Erythroblast (primary cell): ENCODE measurements around the gene CHMP2A.
A peak's percentile ranks its signal among the peaks of the same experiment; 100 is the strongest.

Experiments
- DNase-seq, 2 experiments: peaks; one replicate each; lab custom pipeline; 2025; lab: John Stamatoyannopoulos, UW
- GATA1 ChIP-seq: IDR thresholded peaks from 2 replicates; pipeline ENCODE4 v1.6.1; 2011; ENCODE audit warnings: low read depth, mild to moderate bottlenecking, control low read depth, low read length, moderate library complexity
- POLR2A ChIP-seq: IDR thresholded peaks from 2 replicates; pipeline ENCODE4 v1.6.1; 2011; ENCODE audit warnings: mild to moderate bottlenecking, low read length

The CHMP2A gene

GRCh38 chr19:58555369-58555885 is 522 bp upstream of the CHMP2A start:
- no peak for TF ChIP-seq POLR2A
- TF ChIP-seq GATA1: no peak
- DNase-seq: no peak

GRCh38 chr19:58553799-58554493 is 959 bp downstream of the CHMP2A start:
- no peak for DNase-seq
- TF ChIP-seq GATA1: no peak
- no peak for TF ChIP-seq POLR2A

- DNase-seq: no peak
- TF ChIP-seq POLR2A: no peak
- TF ChIP-seq GATA1: no peak
These were observed 2.2 kb downstream of the CHMP2A start for GRCh38 chr19:58552655-58553054.

- TF ChIP-seq POLR2A: no peak
- TF ChIP-seq GATA1: no peak
- DNase-seq: no peak
These were observed 3.1 kb downstream of the CHMP2A start for GRCh38 chr19:58551577-58552471.

- no peak for TF ChIP-seq GATA1
- no peak for TF ChIP-seq POLR2A
- DNase-seq: no peak
These were observed 3.8 kb downstream of the CHMP2A start for GRCh38 chr19:58551123-58551497.

GRCh38 chr19:58550362-58551122 is 4.4 kb downstream of the CHMP2A start:
- TF ChIP-seq POLR2A: no peak
- TF ChIP-seq GATA1: no peak
- no peak for DNase-seq

- no peak for DNase-seq
These were observed 5.1 kb downstream of the CHMP2A start for GRCh38 chr19:58549664-58550361.

GRCh38 chr19:58548859-58549663 is 5.8 kb downstream of the CHMP2A start:
- TF ChIP-seq POLR2A: no peak
- TF ChIP-seq GATA1: no peak
- DNase-seq: no peak

More at GRCh38 chr19:58549664-58550361, 5.1 kb downstream of the CHMP2A start:
- TF ChIP-seq POLR2A: no peak
- no peak for TF ChIP-seq GATA1

GRCh38 chr19:58547323-58548312 is 7.3 kb downstream of the CHMP2A start:
- DNase-seq: no peak
- TF ChIP-seq POLR2A (no peak), GATA1 (no peak)

GRCh38 chr19:58546019-58546530 is 8.8 kb downstream of the CHMP2A start:
- DNase-seq: no peak
- TF ChIP-seq GATA1: no peak
- no peak for TF ChIP-seq POLR2A

- DNase-seq: no peak
- TF ChIP-seq POLR2A (peak; percentile 5), GATA1 (no peak)
These were observed 9.5 kb downstream of the CHMP2A start for GRCh38 chr19:58545286-58546018.
